ENCODE results near the gene TIPARP.

DNA sequence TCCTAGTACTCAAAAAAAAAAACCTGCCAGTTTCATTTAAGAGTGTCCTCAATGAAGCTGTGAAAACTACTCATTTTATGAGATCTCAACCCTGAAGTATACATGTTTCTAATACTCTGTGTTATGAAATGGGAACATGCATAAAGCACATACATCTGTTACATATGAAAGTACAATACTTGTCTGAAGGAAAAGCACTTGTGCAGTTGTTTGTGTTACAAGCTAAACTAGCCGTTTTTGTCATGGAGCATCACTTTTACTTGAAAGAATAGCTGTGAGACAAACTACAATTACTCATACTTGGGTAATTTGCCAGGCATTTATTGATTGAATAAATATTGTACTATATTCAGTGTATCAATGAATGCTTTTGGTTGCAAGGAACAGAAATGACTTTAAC lies 72.7 kb downstream of the TIPARP start:
- TF ChIP-seq, protein P1, sequence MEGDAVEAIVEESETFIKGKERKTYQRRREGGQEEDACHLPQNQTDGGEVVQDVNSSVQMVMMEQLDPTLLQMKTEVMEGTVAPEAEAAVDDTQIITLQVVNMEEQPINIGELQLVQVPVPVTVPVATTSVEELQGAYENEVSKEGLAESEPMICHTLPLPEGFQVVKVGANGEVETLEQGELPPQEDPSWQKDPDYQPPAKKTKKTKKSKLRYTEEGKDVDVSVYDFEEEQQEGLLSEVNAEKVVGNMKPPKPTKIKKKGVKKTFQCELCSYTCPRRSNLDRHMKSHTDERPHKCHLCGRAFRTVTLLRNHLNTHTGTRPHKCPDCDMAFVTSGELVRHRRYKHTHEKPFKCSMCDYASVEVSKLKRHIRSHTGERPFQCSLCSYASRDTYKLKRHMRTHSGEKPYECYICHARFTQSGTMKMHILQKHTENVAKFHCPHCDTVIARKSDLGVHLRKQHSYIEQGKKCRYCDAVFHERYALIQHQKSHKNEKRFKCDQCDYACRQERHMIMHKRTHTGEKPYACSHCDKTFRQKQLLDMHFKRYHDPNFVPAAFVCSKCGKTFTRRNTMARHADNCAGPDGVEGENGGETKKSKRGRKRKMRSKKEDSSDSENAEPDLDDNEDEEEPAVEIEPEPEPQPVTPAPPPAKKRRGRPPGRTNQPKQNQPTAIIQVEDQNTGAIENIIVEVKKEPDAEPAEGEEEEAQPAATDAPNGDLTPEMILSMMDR (IDR thresholded peaks at IDR 0.05), result no peak
- no peak for TF ChIP-seq EZH2 (IDR thresholded peaks at IDR 0.05; ENCODE audit: borderline replicate concordance, insufficient read depth, low read depth, low read length, poor library complexity, severe bottlenecking)
